GM12878 (cell line): Measurements from ENCODE around the gene SLC6A9. TPM values are rescaled to one million over a fixed set of nuclear protein-coding genes. Genes with fewer than 3 reads are reported as not detected.

ENCODE experiments used
- BHLHE40 ChIP-seq, 2 experiments: fragments of 450-650 bp in 1 of 2; IDR thresholded peaks; 2 replicates each; pipeline ENCODE4 v1.6.1; 2011 to 2017; ENCODE audit warnings: low read depth in 2 of 2, borderline replicate concordance in 1 of 2, improper control_type of control experiment in 1 of 2, low read length in 1 of 2, mild to moderate bottlenecking in 1 of 2
- BMI1 ChIP-seq: fragments of 450-650 bp; IDR thresholded peaks from 2 replicates; pipeline ENCODE4 v1.6.1; 2016; ENCODE audit warnings: mild to moderate bottlenecking, moderate library complexity, borderline replicate concordance
- CEBPZ ChIP-seq: fragments of 150-350 bp; IDR thresholded peaks from 2 replicates; pipeline ENCODE4 v1.6.1; 2016; ENCODE audit warnings: low read depth, low read length
- GATAD2B ChIP-seq: fragments of 450-650 bp; conservative IDR thresholded peaks from 2 replicates; pipeline ENCODE4 v1.6.1; 2017; ENCODE audit warnings: low read depth, mild to moderate bottlenecking, moderate library complexity
- IKZF2 ChIP-seq, 2 experiments: fragments of 450-650 bp; IDR thresholded peaks; 2 replicates each; pipeline ENCODE4 v1.6.1; 2017; ENCODE audit warnings: mild to moderate bottlenecking in 2 of 2, moderate library complexity in 2 of 2
- NKRF ChIP-seq: fragments of 450-650 bp; conservative IDR thresholded peaks from 2 replicates; pipeline ENCODE4 v1.6.1; 2017; ENCODE audit warnings: mild to moderate bottlenecking, moderate library complexity
- NR2F1 ChIP-seq: fragments of 450-650 bp; conservative IDR thresholded peaks from 2 replicates; pipeline ENCODE4 v1.6.1; 2017; ENCODE audit warnings: mild to moderate bottlenecking
- SREBF2 ChIP-seq: IDR thresholded peaks from 2 replicates; pipeline ENCODE4 v1.6.1; 2012; ENCODE audit warnings: mild to moderate bottlenecking, low read length
- SRF ChIP-seq, 2 experiments: IDR thresholded peaks; 2 replicates each; pipeline ENCODE4 v1.6.1; 2011; ENCODE audit warnings: low read depth in 2 of 2, low read length in 2 of 2, mild to moderate bottlenecking in 1 of 2, moderate library complexity in 1 of 2
- polyA plus RNA-seq, 11 experiments: library from polyadenylated mRNA; depleted of rRNA in 4 of 11; unstranded in 6 of 11; stranded (reverse) in 5 of 11; fragments of >200 nt; fragmentation: Nextera tagmentation in 4 of 11; fragmentation: Illumina TruSeq in 1 of 11; extraction: Ambion mirVana in 4 of 11; extraction: Trizol in 1 of 11; gene quantifications; 1 replicate in 1 of 11; 2 replicates in 10 of 11; pipeline versions ENCODE4 v1.2.1 to v1.2.3, GENCODE V29; 2011 to 2016; ENCODE audit warnings: inconsistent platforms in 2 of 11, missing spikeins in 2 of 11, low read depth in 1 of 11
- total RNA-seq, 4 experiments: library from RNA; depleted of rRNA in 3 of 4; stranded (reverse); fragments of >200 nt in 3 of 4; fragmentation: Illumina TruSeq in 1 of 4; extraction: Trizol in 1 of 4; gene quantifications; 2 replicates each; pipeline versions ENCODE4 v1.2.1 to v1.2.3, GENCODE V29; 2013 to 2021

The SLC6A9 gene
- total and polyA plus RNA-seq, 10 of the 15 experiments (the other 5 are each of a cell fraction or from before 2014, with no cell fraction given), result 0.02 to 2.0 (median 0.63) TPM

GRCh38 chr1:43991476-43992231 is 39.6 kb downstream of the SLC6A9 start, which contains the start of gene CCDC24 (continued):
- TF ChIP-seq NKRF (peak; percentile 56; the same call in 1 of the 2 replicates), GATAD2B (0 out of 2 replicates have a peak, but pooled peaks have one; percentile 35), SREBF2 (no peak), IKZF2 (IDR thresholded peaks at IDR 0.05) (peak in 1 of 2 experiments; percentile 5; a peak in 1 of 4 replicates), BHLHE40 (IDR thresholded peaks at IDR 0.05; ENCODE audit: borderline replicate concordance in 1 of 2, low read depth in 2 of 2, low read length in 1 of 2) (peak; percentile 95 to 98), NR2F1 (0 out of 2 replicates have a peak, but pooled peaks have one; percentile 36), SRF (IDR thresholded peaks at IDR 0.05; ENCODE audit: low read depth in 2 of 2, low read length in 2 of 2) (0 out of 4 replicates have a peak, but pooled peaks of 1 of the 2 experiments have one; percentile 27), CEBPZ (no peak), BMI1 (peak; percentile 51; the same call in 1 of the 2 replicates)
- TF ChIP-seq, all 136 proteins: peak for 16
